Psoas muscle (tissue), 8 donors: ENCODE results near the gene RNF135. TPM values are rescaled to one million over a fixed set of nuclear protein-coding genes. Genes with fewer than 3 reads are reported as not detected.

Experiments
- ATAC-seq, 4 donors: fragments of 200-7000 bp; cut with Tn5 transposase; one replicate each; pipeline ENCODE4 v1.9.1; 2020; ENCODE audit warnings: moderate library complexity in 3 of 4, mild to moderate bottlenecking in 2 of 4
- DNase-seq, 2 donors: peaks; one replicate each; pipeline ENCODE4 v3.0.0-alpha.2; 2020
- H3K27ac ChIP-seq: fragments of 200-600 bp; one replicate; pipeline ENCODE4 v1.8.0; 2022
- H3K27me3 ChIP-seq, 3 donors: fragments of 200-600 bp in 1 of 3; one replicate each; pipeline versions ENCODE4 v1.6.1 to v1.8.0; 2013 to 2022; ENCODE audit warnings: low read length in 2 of 3, mild to moderate bottlenecking in 2 of 3, moderate library complexity in 1 of 3; ENCODE audit not compliant: insufficient read depth in 3 of 3
- H3K36me3 ChIP-seq, 2 donors: fragments of 200-600 bp in 1 of 2; one replicate each; pipeline versions ENCODE4 v1.6.1 to v1.8.0; 2013 to 2022; ENCODE audit warnings: low read depth in 1 of 2, mild to moderate bottlenecking in 1 of 2, moderate library complexity in 1 of 2; ENCODE audit not compliant: insufficient read depth in 1 of 2
- H3K4me1 ChIP-seq: fragments of 200-600 bp; one replicate; pipeline ENCODE4 v1.8.0; 2022
- H3K4me3 ChIP-seq: fragments of 200-600 bp; one replicate; pipeline ENCODE4 v1.8.0; 2022; ENCODE audit warnings: mild to moderate bottlenecking
- H3K9me3 ChIP-seq: fragments of 200-600 bp; one replicate; pipeline ENCODE4 v1.8.0; 2022
- intact Hi-C, 2 donors: fragments of 100-400 bp; cut with DNase I; formaldehyde crosslinking; loops; one replicate each; pipeline versions ENCODE4 v1.11.0 to v1.14.2; 2022
- polyA plus RNA-seq, 3 donors: library from polyadenylated mRNA; stranded (reverse); fragments of 200-250 nt; gene quantifications; one replicate each; pipeline ENCODE4 v1.2.3, GENCODE V29; 2013
- total RNA-seq, 4 donors: library from RNA; stranded (reverse); fragmentation: NEBNext Ultra II Directional in 2 of 4; extraction: Animal tissue kit (Norgen Biotek cat#: 25700) in 2 of 4; gene quantifications; one replicate each; pipeline versions ENCODE4 v1.2.1 to v1.2.4, GENCODE V29; 2021 to 2023
- TF ChIP-seq, protein P1 (sequence below): fragments of 200-600 bp; IDR thresholded peaks from one replicate; pipeline ENCODE4 v1.8.0; 2022; ENCODE audit warnings: antibody characterized with exemption
- donor health status: healthy with polysubstance abuse.
- donor health status: DM: no; HTN: no; CAD: no; lungs with moderate emphysema.
- donor health status: Bipolar disorder and iron deficiency.
- donor health status: healthy.
- donor health status: DM: yes; HTN: yes; CAD: no.
- donor health status: DM: no; HTN: no; CAD: no.
- donor health status: DM: no; HTN: no; CAD: no.
- donor health status: DM: yes; HTN: yes; CAD: no.

Gene RNF135
- total and polyA plus RNA-seq, 7 donors: 2.4 to 7.3 (median 5.8) TPM

DNA sequence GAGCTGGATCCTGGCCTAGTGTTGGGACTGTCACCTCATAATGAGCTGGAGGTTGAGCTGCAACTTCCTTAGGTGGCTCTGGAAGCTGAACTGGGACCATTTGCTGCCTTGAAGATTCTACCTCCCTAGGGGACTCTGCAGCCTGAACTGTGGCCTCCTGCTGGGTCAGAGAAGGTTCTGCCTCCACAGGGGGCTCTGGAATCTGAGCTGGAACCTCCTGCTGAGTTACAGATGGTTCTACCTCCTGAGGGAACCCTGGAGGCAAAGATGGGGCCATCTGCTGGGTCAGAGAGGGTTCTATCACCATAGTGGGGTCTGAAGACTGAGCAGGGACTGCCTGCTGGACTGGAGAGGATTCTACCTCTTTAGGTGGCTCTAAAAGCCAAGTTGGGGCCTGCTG is 77.3 kb downstream of the RNF135 start:
- ATAC-seq (no peak), DNase-seq (no peak)
- Histone ChIP-seq H3K27me3 (no peaks in the 10 kb centered on the region), H3K4me1 (no peaks in the 10 kb centered on the region), H3K9me3 (no peaks in the 10 kb centered on the region), H3K27ac (no peak overlapping the region), H3K36me3 (no peaks in the 10 kb centered on the region), H3K4me3 (no peak overlapping the region)
- intact Hi-C loops: no loop called here
- TF ChIP-seq, protein P1, sequence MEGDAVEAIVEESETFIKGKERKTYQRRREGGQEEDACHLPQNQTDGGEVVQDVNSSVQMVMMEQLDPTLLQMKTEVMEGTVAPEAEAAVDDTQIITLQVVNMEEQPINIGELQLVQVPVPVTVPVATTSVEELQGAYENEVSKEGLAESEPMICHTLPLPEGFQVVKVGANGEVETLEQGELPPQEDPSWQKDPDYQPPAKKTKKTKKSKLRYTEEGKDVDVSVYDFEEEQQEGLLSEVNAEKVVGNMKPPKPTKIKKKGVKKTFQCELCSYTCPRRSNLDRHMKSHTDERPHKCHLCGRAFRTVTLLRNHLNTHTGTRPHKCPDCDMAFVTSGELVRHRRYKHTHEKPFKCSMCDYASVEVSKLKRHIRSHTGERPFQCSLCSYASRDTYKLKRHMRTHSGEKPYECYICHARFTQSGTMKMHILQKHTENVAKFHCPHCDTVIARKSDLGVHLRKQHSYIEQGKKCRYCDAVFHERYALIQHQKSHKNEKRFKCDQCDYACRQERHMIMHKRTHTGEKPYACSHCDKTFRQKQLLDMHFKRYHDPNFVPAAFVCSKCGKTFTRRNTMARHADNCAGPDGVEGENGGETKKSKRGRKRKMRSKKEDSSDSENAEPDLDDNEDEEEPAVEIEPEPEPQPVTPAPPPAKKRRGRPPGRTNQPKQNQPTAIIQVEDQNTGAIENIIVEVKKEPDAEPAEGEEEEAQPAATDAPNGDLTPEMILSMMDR: no peak

DNA sequence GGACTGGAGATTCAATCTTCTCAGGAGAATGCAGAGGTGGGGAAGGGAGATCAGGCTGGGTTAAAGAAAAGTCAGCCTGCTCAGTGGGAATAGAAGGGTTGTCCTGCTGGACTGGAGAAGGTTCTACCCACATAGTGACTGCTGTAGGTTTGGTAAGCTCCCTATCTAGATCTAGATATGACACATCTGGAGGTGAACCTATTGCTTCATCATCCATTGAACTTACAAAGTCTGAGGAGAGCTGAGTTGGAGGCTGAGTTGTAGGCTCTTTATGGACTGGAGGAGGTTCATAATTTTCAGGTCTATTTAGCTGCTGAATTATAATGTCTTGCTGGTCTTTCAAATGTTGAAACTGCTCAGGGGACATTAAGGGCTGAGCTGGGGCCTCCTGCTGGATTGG is 77.9 kb downstream of the RNF135 start:
- Histone ChIP-seq H3K36me3 (no peaks in the 10 kb centered on the region), H3K27ac (no peak overlapping the region), H3K27me3 (no peaks in the 10 kb centered on the region), H3K9me3 (no peaks in the 10 kb centered on the region), H3K4me1 (no peaks in the 10 kb centered on the region), H3K4me3 (no peak overlapping the region)
- TF ChIP-seq, protein P1: no peak
- DNase-seq (no peak), ATAC-seq (no peak)
- intact Hi-C loops: no loop called here

Other genes with a start within 250 kb of the RNF135 start
- gene CRLF3, start 146.3 kb upstream of the RNF135 start, total RNA-seq: 1 to 10 TPM; 3.9 to 5.0 (median 4.2) TPM
- gene CRLF3, start 146.3 kb upstream of the RNF135 start, polyA plus RNA-seq: 1 to 10 TPM; 3.2 to 6.4 (median 5.5) TPM
- gene ATAD5, start 139.1 kb upstream of the RNF135 start, total RNA-seq: under 1 TPM; 0.15 to 0.44 (median 0.24) TPM
- under 1 TPM; 0.11 to 0.25 (median 0.14) TPM for gene ATAD5, start 139.1 kb upstream of the RNF135 start, polyA plus RNA-seq
- 10 to 100 TPM in 2 of 4 donors, 1 to 10 TPM in 2; 8.0 to 12.5 (median 9.8) TPM for gene TEFM, start 64.8 kb upstream of the RNF135 start, total RNA-seq
- 10 to 100 TPM; 10.6 to 37.0 (median 24.0) TPM for gene TEFM, start 64.8 kb upstream of the RNF135 start, polyA plus RNA-seq
- 1 to 10 TPM; 3.4 to 4.6 (median 4.1) TPM for gene ADAP2, start 49.1 kb upstream of the RNF135 start, total RNA-seq
- gene ADAP2, start 49.1 kb upstream of the RNF135 start, polyA plus RNA-seq: 1 to 10 TPM; 1.0 to 2.2 (median 1.1) TPM
- 10 to 100 TPM; 27.4 to 35.5 (median 27.9) TPM for gene NF1, start 123.9 kb downstream of the RNF135 start, total RNA-seq
- gene NF1, start 123.9 kb downstream of the RNF135 start, polyA plus RNA-seq: 1 to 10 TPM; 3.5 to 8.1 (median 3.6) TPM